ENCODE results near the gene PCSK4.
"Not testable (repeated sequence)": the region's sequence is repeated elsewhere in the genome, so short reads cannot be mapped to it uniquely, and the experiment has no call there.

Gene PCSK4

DNA sequence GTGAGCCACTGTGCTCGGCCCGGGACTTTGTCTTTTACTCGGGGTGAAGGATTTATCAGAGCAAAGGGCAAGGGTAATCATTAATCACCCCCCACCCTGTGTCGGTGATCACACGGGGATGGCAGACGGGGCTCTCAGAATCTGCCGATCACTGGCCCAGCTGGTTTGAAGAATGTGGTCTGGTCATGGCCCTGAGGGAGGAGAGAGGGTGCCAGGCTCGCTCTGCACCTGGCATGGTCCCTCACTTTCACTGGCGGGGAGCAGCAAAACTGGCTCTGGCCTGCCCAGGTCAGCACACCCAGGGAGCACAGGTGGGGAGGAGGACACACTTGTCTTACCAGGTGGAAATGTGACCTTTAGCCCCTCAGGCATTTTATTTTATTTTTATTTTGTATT is 11.0 kb upstream of the PCSK4 start:
- Histone ChIP-seq H3K4me1 (ENCODE audit: control insufficient read depth in 2 of 2, insufficient read depth in 1 of 2, low read depth in 1 of 2, low read length in 2 of 2) (peaks cover 7 to 10% of the 10 kb centered on the region in 2 donors), H3K27me3 (ENCODE audit: control insufficient read depth in 3 of 3, insufficient read depth in 3 of 3, low read depth in 1 of 3, low read length in 3 of 3) (peaks cover 0 to 19% (median 18%) of the 10 kb centered on the region in 3 experiments), H4K91ac (ENCODE audit: low read depth, low read length, poor library complexity) (no peak overlapping the region), H3K4me3 (ENCODE audit: low read length in 2 of 2) (no peak overlapping the region), H3K14ac (ENCODE audit: low read length) (no peak overlapping the region), H3K9me3 (replicated peaks in 1 of 2; ENCODE audit: control insufficient read depth in 2 of 2, insufficient read depth in 1 of 2, low read depth in 1 of 2, low read length in 2 of 2) (peaks cover 0 to 4% of the 10 kb centered on the region in 2 donors), H2AK5ac (ENCODE audit: low read depth, low read length) (no peak overlapping the region), H2BK15ac (ENCODE audit: low read length) (no peak overlapping the region), H2BK12ac (ENCODE audit: low read length) (no peak overlapping the region), H3K36me3 (replicated peaks in 1 of 2; ENCODE audit: control insufficient read depth in 2 of 2, insufficient read depth in 2 of 2, low read length in 2 of 2) (no peaks in the 10 kb centered on the region), H3K4me2 (ENCODE audit: insufficient read depth, low read length, poor library complexity, severe bottlenecking) (no peak overlapping the region), H2BK120ac (ENCODE audit: low read depth, low read length) (no peak overlapping the region), H2AFZ (ENCODE audit: low read length) (no peak overlapping the region), H3K23ac (ENCODE audit: low read depth, low read length, poor library complexity) (no peak overlapping the region), H3K18ac (ENCODE audit: low read length) (no peak overlapping the region), H4K8ac (ENCODE audit: low read depth, low read length) (no peak overlapping the region), H3K27ac (replicated peaks; ENCODE audit: low read length) (no peak overlapping the region), H2BK5ac (ENCODE audit: low read length) (no peak overlapping the region), H3K79me1 (ENCODE audit: low read depth, low read length) (no peaks in the 10 kb centered on the region), H3K4ac (ENCODE audit: low read length) (no peak overlapping the region), H3K9ac (ENCODE audit: low read depth, low read length, poor library complexity) (no peak overlapping the region)
- DNase-seq (ENCODE audit: low spot score) = no peak
- no CpG with 5 or more reads among the region's 9 CpGs for WGBS, 2 donors (ENCODE audit: extremely low coverage in 2 of 2, insufficient read length in 2 of 2, insufficient replicate concordance in 1 of 2)

- Histone ChIP-seq H3K4me1 (ENCODE audit: control insufficient read depth in 2 of 2, insufficient read depth in 1 of 2, low read depth in 1 of 2, low read length in 2 of 2) (peaks cover 7 to 10% of the 10 kb centered on the region in 2 donors), H3K27me3 (ENCODE audit: control insufficient read depth in 3 of 3, insufficient read depth in 3 of 3, low read depth in 1 of 3, low read length in 3 of 3) (peaks cover 0 to 16% (median 15%) of the 10 kb centered on the region in 3 experiments)
- not testable (repeated sequence) for H2AK5ac ChIP-seq (ENCODE audit: low read depth, low read length); H3K9me3 ChIP-seq (replicated peaks in 1 of 2; ENCODE audit: control insufficient read depth in 2 of 2, insufficient read depth in 1 of 2, low read depth in 1 of 2, low read length in 2 of 2); H4K91ac ChIP-seq (ENCODE audit: low read depth, low read length, poor library complexity); H3K4ac ChIP-seq (ENCODE audit: low read length); H3K18ac ChIP-seq (ENCODE audit: low read length); H3K4me2 ChIP-seq (ENCODE audit: insufficient read depth, low read length, poor library complexity, severe bottlenecking); H3K9ac ChIP-seq (ENCODE audit: low read depth, low read length, poor library complexity); H4K8ac ChIP-seq (ENCODE audit: low read depth, low read length); H2BK5ac ChIP-seq (ENCODE audit: low read length); H2AFZ ChIP-seq (ENCODE audit: low read length); H3K14ac ChIP-seq (ENCODE audit: low read length); H2BK120ac ChIP-seq (ENCODE audit: low read depth, low read length); H3K36me3 ChIP-seq (replicated peaks in 1 of 2; ENCODE audit: control insufficient read depth in 2 of 2, insufficient read depth in 2 of 2, low read length in 2 of 2); H2BK12ac ChIP-seq (ENCODE audit: low read length); H3K23ac ChIP-seq (ENCODE audit: low read depth, low read length, poor library complexity); H3K79me1 ChIP-seq (ENCODE audit: low read depth, low read length); DNase-seq (ENCODE audit: low spot score); H2BK15ac ChIP-seq (ENCODE audit: low read length); H3K27ac ChIP-seq (replicated peaks; ENCODE audit: low read length); H3K4me3 ChIP-seq (ENCODE audit: low read length in 2 of 2)
- no CpG with 5 or more reads among the region's 34 CpGs for WGBS, 2 donors (ENCODE audit: extremely low coverage in 2 of 2, insufficient read length in 2 of 2, insufficient replicate concordance in 1 of 2)
Measured at GRCh38 chr19:1499231-1499630, 9.1 kb upstream of the PCSK4 start.

GRCh38 chr19:1497578-1498235 is 7.6 kb upstream of the PCSK4 start:
- H3K18ac ChIP-seq (ENCODE audit: low read length) = peak overlapping the region; percentile 89
- H3K79me1 ChIP-seq (ENCODE audit: low read depth, low read length) = no peaks in the 10 kb centered on the region
- H3K4ac ChIP-seq (ENCODE audit: low read length) = no peak overlapping the region
- H2AFZ ChIP-seq (ENCODE audit: low read length) = no peak overlapping the region
- H2BK12ac ChIP-seq (ENCODE audit: low read length) = peak overlapping the region; percentile 12
- H3K27ac ChIP-seq (replicated peaks; ENCODE audit: low read length) = no peak overlapping the region
- no peak for DNase-seq (ENCODE audit: low spot score)
- no peak overlapping the region for H3K4me2 ChIP-seq (ENCODE audit: insufficient read depth, low read length, poor library complexity, severe bottlenecking)
- H4K91ac ChIP-seq (ENCODE audit: low read depth, low read length, poor library complexity) = no peak overlapping the region
- no peak overlapping the region for H3K14ac ChIP-seq (ENCODE audit: low read length)
- no CpG with 5 or more reads among the region's 25 CpGs for whole genome bisulfite sequencing, 2 donors (ENCODE audit: extremely low coverage in 2 of 2, insufficient read length in 2 of 2, insufficient replicate concordance in 1 of 2)
- H2AK5ac ChIP-seq (ENCODE audit: low read depth, low read length) = peak overlapping the region; percentile 96
- peaks cover 0 to 4% (median 2%) of the 10 kb centered on the region in 3 experiments for H3K27me3 ChIP-seq (ENCODE audit: control insufficient read depth in 3 of 3, insufficient read depth in 3 of 3, low read depth in 1 of 3, low read length in 3 of 3)
- no peak overlapping the region for H3K9ac ChIP-seq (ENCODE audit: low read depth, low read length, poor library complexity)
- H2BK5ac ChIP-seq (ENCODE audit: low read length) = peak overlapping the region; percentile 63
- H2BK120ac ChIP-seq (ENCODE audit: low read depth, low read length) = no peak overlapping the region
- no peak overlapping the region for H4K8ac ChIP-seq (ENCODE audit: low read depth, low read length)
- peaks cover 0 to 2% of the 10 kb centered on the region in 2 donors for H3K9me3 ChIP-seq (replicated peaks in 1 of 2; ENCODE audit: control insufficient read depth in 2 of 2, insufficient read depth in 1 of 2, low read depth in 1 of 2, low read length in 2 of 2)
- no peak overlapping the region for H3K4me3 ChIP-seq (ENCODE audit: low read length in 2 of 2)
- H3K23ac ChIP-seq (ENCODE audit: low read depth, low read length, poor library complexity) = no peak overlapping the region
- peak overlapping the region; percentile 62 for H2BK15ac ChIP-seq (ENCODE audit: low read length)
- H3K4me1 ChIP-seq (ENCODE audit: control insufficient read depth in 2 of 2, insufficient read depth in 1 of 2, low read depth in 1 of 2, low read length in 2 of 2) = peaks cover 6 to 8% of the 10 kb centered on the region in 2 donors
- H3K36me3 ChIP-seq (replicated peaks in 1 of 2; ENCODE audit: control insufficient read depth in 2 of 2, insufficient read depth in 2 of 2, low read length in 2 of 2) = no peaks in the 10 kb centered on the region

- peaks cover 0 to 10% (median 6%) of the 10 kb centered on the region in 3 experiments for H3K27me3 ChIP-seq (ENCODE audit: control insufficient read depth in 3 of 3, insufficient read depth in 3 of 3, low read depth in 1 of 3, low read length in 3 of 3)
- H3K9ac ChIP-seq (ENCODE audit: low read depth, low read length, poor library complexity) = no peak overlapping the region
- H4K8ac ChIP-seq (ENCODE audit: low read depth, low read length) = no peak overlapping the region
- H3K36me3 ChIP-seq (replicated peaks in 1 of 2; ENCODE audit: control insufficient read depth in 2 of 2, insufficient read depth in 2 of 2, low read length in 2 of 2) = no peaks in the 10 kb centered on the region
- peak overlapping the region; percentile 43 for H4K91ac ChIP-seq (ENCODE audit: low read depth, low read length, poor library complexity)
- peak overlapping the region; percentile 29 for H3K23ac ChIP-seq (ENCODE audit: low read depth, low read length, poor library complexity)
- H3K27ac ChIP-seq (replicated peaks; ENCODE audit: low read length) = no peak overlapping the region
- H2BK5ac ChIP-seq (ENCODE audit: low read length) = peak overlapping the region; percentile 63
- no peak overlapping the region for H2AFZ ChIP-seq (ENCODE audit: low read length)
- no CpG with 5 or more reads among the region's 39 CpGs for WGBS, 2 donors (ENCODE audit: extremely low coverage in 2 of 2, insufficient read length in 2 of 2, insufficient replicate concordance in 1 of 2)
- H3K4me1 ChIP-seq (ENCODE audit: control insufficient read depth in 2 of 2, insufficient read depth in 1 of 2, low read depth in 1 of 2, low read length in 2 of 2) = peaks cover 7 to 12% of the 10 kb centered on the region in 2 donors
- peak overlapping the region; percentile 62 for H2BK15ac ChIP-seq (ENCODE audit: low read length)
- no peak overlapping the region for H3K4me2 ChIP-seq (ENCODE audit: insufficient read depth, low read length, poor library complexity, severe bottlenecking)
- peaks cover 0 to 2% of the 10 kb centered on the region in 2 donors for H3K9me3 ChIP-seq (replicated peaks in 1 of 2; ENCODE audit: control insufficient read depth in 2 of 2, insufficient read depth in 1 of 2, low read depth in 1 of 2, low read length in 2 of 2)
- H2BK12ac ChIP-seq (ENCODE audit: low read length) = peak overlapping the region; percentile 95
- H3K79me1 ChIP-seq (ENCODE audit: low read depth, low read length) = no peaks in the 10 kb centered on the region
- no peak overlapping the region for H3K4ac ChIP-seq (ENCODE audit: low read length)
- no peak for DNase-seq (ENCODE audit: low spot score)
- peak overlapping the region; percentile 89 for H3K18ac ChIP-seq (ENCODE audit: low read length)
- peak overlapping the region; percentile 67 for H3K14ac ChIP-seq (ENCODE audit: low read length)
- H2AK5ac ChIP-seq (ENCODE audit: low read depth, low read length) = peak overlapping the region; percentile 96
- H2BK120ac ChIP-seq (ENCODE audit: low read depth, low read length) = no peak overlapping the region
- peak overlapping the region in 1 of 2 donors; percentile 51 for H3K4me3 ChIP-seq (ENCODE audit: low read length in 2 of 2)
Measured at GRCh38 chr19:1496714-1497577, 6.8 kb upstream of the PCSK4 start.
